Kidney glomerular epithelial cell (primary cell): ENCODE data around the gene HES7.
"Not testable (repeated sequence)": the region's sequence is repeated elsewhere in the genome, so short reads cannot be mapped to it uniquely, and the experiment has no call there.

Source experiments
- DNase-seq: peaks from one replicate; lab custom pipeline; 2025; lab: John Stamatoyannopoulos, UW

The HES7 gene

GRCh38 chr17:8122422-8122923 is 1.4 kb downstream of the HES7 start:
- DNase-seq: no peak

GRCh38 chr17:8121681-8122421 is 2.1 kb downstream of the HES7 start:
- peak; percentile 41 for DNase-seq

GRCh38 chr17:8121407-8121680 is 2.6 kb downstream of the HES7 start:
- DNase-seq: no peak

- DNase-seq: peak; percentile 85
These were observed 3.1 kb downstream of the HES7 start for GRCh38 chr17:8120520-8121406.

- DNase-seq: peak; percentile 92
These were observed 4.1 kb downstream of the HES7 start for GRCh38 chr17:8119581-8120519.

GRCh38 chr17:8118769-8119580 is 4.9 kb downstream of the HES7 start:
- DNase-seq: peak; percentile 82

- DNase-seq: peak; percentile 91
These were observed 5.7 kb downstream of the HES7 start, which contains the start of gene ALOXE3 for GRCh38 chr17:8117980-8118768. Gene ALOXE3, minus strand, starts transcription at chr17:8118514. Its CDS starts 524 bp downstream, at chr17:8117990.

- DNase-seq: no peak
These were observed 6.4 kb downstream of the HES7 start for GRCh38 chr17:8117367-8117979.

GRCh38 chr17:8116776-8117175 is 7.1 kb downstream of the HES7 start:
- no peak for DNase-seq

GRCh38 chr17:8110907-8111306 is 13.0 kb downstream of the HES7 start:
- DNase-seq: no peak

- no peak for DNase-seq
These were observed 13.5 kb downstream of the HES7 start for GRCh38 chr17:8110456-8110804.

GRCh38 chr17:8109661-8110455 is 14.0 kb downstream of the HES7 start:
- DNase-seq: no peak

- DNase-seq: no peak
These were observed 14.8 kb downstream of the HES7 start for GRCh38 chr17:8108972-8109660.

- not testable (repeated sequence) for DNase-seq
These were observed 16.9 kb downstream of the HES7 start for GRCh38 chr17:8106980-8107379.

- DNase-seq: no peak
These were observed 17.9 kb downstream of the HES7 start for GRCh38 chr17:8105957-8106398.

- no peak for DNase-seq
These were observed 19.0 kb downstream of the HES7 start for GRCh38 chr17:8104911-8105310.

- no peak for DNase-seq
These were observed 20.4 kb downstream of the HES7 start for GRCh38 chr17:8103549-8103948.

GRCh38 chr17:8101721-8102120 is 22.2 kb downstream of the HES7 start:
- no peak for DNase-seq
